Left hindlimb (tissue), 1 donor: ENCODE data around the gene FBXO21.
"Not testable (repeated sequence)": the region's sequence is repeated elsewhere in the genome, so short reads cannot be mapped to it uniquely, and the experiment has no call there.

ENCODE experiments used
- DNase-seq: peaks from one replicate; pipeline ENCODE4 v3.0.0-alpha.2; 2018

Gene FBXO21

DNA sequence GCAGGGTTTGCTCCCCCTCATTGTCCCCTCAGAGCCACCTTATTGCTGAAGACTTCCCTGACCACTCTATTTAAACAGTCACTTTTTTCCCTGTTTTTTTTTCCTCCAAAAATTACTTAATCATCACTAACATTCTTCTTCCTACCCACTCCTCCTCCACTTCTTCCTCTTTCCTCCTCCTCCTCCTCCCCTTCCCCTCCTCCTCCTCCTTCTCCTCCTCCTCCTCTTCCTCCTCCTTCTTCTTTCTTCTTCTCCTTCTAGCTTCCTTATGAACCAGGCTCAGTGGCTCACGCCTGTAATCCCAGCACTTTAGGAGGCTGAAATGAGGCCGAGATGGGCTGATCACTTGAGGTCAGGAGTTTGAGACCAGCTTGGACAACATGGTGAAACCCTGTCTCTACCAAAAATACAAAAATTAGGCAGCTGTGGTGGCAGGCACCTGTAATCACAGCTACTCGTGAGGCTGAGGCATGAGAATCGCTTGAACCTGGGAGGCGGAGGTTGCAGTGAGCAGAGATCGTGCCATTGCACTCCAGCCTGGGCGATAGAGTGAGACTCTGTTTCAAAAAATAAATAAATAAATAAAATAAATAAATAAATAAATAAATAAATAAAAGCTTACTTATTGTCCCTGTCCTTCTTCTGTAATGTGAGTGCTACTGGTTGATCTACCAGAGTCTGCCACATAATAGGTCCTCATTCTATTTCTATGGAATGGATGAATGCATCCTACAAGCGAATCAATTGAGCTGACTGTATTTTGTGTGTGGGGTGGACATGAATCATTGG, 9.9 kb upstream of the FBXO21 start:
- DNase-seq = not testable (repeated sequence)

DNA sequence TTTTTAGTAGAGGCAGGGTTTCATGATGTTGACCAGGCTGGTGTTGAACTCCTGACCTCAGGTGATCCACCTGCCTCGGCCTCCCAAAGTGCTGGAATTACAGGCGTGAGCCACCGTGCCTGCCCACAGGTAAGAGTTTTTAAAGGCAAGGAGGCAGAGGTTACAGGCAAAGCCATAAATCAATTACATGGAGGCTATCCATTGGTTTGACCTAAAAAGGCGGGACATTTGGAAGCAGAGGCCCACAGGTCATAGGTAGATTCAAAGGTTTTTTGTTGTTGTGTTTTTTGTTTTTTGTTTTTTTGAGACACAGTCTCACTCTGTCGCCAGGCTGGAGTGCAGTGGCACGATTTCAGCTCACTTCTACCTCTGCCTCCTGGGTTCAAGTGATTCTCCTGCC, 6.1 kb upstream of the FBXO21 start:
- not testable (repeated sequence) for DNase-seq

DNA sequence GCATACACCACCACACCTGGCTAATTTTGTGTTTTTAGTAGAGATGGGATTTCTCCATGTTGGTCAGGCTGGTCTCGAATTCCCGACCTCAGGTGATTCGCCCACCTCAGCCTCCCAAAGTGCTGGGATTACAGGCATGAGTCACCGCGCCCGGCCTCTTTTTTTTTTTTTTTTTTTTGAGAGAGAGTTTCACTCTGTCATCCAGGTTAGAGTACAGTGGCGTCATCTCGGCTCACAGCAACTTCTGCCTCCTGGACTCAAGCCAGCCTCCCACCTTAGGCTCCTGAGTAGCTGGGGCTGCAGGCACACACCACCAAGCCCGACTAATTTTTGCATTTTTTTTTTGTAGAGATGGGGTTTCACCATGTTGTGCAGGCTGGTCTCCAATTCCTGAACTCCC, 4.8 kb upstream of the FBXO21 start:
- not testable (repeated sequence) for DNase-seq

DNA sequence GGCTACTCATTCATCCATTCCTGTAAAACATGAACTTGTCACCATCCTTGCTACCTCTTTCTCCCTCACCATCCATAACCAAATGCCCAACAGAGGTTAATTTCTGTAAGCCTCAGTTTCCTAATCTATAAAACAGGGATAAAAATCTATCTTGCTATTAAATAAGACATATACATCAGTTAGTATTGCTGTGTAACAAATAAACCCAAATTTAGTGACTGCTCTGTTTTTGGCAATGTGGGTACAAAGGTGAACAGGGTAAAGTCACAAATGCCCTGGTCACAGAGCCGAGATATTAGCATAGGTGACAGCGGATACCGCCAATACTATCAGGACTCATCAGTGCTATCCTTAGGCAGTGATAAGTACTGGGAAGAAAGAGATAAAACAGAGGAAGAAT, 3.6 kb upstream of the FBXO21 start:
- no peak for DNase-seq

DNA sequence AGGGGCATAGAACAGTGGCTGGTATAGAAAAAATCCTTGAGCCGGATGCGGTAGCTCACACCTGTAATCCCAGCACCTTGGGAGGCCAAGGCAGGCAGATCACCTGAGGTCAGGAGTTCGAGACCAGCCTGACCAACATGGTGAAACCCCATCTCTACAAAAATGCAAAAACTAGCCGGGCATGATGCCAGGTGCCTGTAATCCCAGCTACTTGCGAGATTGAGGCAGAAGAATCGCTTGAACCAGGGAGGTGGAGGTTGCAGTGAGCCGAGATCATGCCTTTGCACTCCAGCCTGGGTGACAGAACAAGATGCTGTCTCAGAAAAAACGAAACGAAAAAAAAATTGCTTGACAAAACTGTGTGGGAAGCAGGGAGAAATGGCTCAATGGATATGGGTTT, 2.3 kb upstream of the FBXO21 start:
- not testable (repeated sequence) for DNase-seq

DNA sequence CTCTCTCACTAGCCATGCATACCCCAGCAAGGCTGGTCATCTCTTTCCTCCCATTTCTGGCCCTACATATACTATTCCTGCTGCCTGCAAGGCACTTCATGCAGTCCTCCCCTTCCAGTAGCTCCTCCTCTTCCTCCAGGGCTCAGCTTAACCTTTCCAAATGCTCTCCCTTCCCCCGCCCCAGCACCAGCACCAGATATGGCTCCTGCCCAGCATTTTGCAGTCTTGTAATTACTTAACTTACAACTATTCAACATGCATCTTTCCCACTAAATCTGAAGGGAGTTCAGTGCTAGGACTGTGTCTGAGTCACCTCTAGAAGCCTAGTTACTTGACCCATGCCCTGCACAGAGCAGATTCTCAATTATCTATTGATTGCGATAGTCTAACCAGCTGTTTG, 1.8 kb upstream of the FBXO21 start:
- no peak for DNase-seq

DNA sequence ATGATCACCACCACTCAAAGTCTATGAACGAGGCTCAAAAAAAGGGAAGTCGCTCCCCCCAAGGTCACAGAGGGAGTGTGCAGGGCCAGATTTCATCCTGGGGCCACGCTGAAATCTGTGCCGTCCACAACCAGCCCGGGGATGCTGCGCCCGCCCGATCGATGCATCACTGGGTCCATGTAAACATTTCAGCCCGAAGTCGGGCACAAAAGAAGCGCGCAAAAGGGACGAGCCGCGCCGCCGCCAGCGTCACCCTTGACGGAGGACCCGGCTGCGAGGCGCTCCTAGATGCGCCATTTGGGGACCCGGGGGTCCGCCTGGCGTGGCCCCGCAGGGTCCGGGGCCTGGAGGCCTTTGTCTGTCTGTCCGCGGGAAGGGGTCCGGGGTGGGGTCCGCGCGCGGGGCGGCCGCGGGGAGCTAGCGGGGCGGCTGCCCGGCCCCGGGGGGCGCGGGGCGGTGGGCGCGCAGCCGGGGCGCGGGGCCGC, 503 bp downstream of the FBXO21 start:
- no peak for DNase-seq

DNA sequence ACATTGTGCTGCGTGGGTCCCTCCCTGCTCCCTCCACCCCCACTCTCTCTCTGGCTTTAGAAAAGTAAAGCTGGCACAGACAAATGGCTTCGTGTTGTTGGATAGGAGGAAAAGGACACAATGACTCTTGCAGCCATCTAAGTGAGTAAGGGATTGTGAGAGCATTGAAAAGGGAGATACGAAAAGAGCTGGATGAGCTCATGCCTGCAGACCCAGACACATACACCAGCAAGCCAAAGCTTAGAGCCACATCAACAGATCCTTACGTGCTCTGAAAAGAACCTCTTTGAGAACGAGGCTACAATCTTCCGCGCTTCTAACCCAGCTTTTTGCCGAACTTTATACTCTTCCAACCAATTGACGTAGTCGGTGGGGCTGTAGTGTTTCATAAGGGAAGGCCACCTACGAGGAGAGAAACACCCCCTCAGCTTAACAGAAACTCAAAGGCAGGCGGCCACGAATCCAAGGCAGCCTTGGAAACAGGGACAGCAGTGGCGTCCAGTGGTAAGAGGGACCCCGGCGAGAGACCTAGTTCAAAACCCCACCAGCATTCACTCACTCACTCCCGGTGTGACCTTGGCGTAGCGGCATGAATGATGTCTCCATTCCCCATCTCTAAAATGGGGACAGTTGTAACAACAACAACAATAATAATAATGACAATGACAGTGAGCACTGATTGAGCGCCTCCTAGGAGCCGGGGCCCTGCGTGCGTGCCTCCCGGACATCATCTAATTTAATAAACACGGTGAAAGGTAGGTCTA, 1.1 kb downstream of the FBXO21 start:
- no peak for DNase-seq

DNA sequence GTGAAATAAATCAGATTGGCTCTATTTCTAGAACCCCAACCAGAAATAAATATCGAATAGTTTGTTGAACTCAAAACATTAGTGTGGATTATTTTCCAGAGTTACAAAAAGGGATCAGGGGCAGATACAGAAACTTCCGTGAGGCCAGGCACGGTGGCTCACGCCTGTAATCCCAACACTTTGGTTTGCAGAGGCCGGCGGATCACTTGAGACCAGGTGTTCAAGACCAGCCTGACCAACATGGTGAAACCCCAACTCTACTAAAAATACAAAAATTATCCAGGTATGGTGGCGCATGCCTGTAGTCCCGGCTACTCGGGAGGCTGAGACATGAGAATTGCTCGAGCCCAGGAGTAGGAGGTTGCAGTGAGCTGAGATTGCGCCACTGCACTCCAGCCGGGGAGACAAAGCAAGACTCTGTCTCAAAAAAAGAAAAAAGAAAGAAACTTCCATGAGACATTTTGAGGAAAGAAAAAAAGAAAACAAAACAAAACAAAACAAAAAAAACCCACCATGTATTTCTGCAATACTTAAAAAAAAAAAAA, 2.1 kb downstream of the FBXO21 start:
- DNase-seq = no peak

DNA sequence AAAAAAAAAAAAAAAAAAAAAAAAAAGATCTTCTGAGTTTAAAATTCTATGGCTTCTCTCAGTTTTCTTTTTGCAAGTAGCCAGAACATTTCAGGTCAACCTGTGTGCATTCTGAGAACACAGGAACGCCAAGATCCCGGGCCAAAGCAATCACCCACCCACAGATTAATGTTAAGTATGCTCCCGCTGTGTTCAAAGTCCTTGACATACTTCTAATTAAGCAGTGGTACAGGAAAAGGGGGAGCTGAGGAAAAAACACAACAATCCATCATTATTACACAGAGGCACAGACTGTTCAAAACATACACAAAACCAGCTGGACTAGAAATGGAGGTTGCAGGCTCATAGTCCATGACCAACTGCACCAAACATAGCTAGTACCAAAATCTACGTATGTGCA, 2.8 kb downstream of the FBXO21 start:
- DNase-seq = no peak

DNA sequence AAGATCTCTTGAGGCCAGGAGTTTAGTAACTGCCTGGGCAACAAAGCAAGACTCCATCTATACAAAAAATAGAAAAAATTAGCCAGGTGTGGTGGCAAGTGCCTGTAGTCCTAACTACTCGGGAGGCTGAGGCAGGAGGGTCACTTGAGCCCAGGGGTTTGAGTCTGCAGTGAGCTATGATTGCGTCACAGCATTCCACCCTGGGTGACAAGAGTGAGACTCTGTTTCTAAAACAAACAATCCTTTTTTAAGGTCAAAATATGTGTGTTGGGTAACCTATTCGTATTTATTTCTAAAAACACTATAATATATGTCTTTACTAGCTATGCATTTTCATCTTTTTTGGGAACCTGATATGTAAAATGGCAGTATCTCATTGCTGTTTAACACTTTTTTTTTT, 7.4 kb downstream of the FBXO21 start:
- no peak for DNase-seq

DNA sequence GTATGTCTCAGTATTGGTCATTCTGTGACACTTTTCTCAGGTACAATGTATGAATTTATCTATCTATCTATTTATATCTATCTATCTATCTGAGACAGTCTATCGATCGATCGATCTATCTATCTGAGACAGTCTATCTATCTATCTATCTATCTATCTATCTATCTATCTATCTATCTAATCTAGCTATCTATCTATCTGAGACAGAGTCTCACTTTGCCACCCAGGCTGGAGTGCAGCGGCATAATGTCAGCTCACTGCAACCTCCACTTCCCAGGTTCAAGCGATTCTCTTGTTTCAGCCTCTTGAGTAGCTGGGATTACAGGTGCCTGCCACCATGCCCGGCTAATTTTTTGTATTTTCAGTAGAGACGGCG, 8.8 kb downstream of the FBXO21 start:
- not testable (repeated sequence) for DNase-seq

DNA sequence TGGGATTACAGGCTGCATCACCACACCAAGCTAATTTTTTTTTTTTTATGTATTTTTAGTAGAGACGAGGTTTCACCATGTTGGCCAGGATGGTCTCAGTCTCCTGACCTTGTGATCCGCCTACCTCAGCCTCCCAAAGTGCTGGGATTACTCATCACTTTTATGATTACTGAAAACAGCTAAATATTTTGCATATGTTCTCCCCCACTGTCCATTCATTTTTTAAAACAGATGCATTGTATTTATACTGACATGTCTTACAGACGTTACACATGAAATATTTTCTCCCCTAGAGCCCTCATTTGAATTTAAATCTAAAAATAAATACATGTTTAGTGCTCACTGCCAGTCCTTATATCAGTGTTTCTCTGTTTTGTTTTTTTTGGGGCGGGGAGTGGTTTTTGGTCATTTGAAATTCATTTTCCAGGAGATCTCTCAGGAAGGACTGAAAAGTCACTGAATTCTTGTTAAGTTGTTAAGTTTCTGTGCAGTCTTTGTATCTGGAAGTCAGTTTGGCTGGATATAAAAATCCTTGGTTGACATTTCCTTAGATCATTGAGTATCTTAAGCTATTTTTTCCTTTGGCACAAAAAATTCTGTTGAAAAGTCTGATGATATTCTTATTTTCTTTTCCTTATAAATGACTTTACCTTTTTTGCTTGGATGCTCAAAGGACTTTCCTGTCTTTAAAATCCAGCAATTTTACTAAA, 9.4 kb downstream of the FBXO21 start:
- DNase-seq = no peak

DNA sequence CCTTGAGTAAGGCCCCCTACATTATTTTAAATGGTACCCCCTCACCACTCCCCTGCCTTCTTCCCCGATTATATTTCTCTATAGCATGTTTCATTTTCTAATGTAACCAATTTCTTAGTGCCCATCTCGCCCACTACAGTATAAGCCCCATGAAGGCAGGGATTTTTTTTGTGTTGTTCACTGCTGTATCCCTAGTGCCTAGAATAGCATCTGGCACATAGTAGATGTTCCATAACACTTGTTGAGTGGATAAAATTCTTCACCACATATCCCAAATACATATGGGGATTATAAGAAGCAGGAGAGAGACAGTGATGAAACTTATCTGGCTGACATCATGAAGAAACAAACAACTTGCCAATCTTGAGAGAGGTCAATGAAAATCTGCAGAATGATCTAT, 11.5 kb downstream of the FBXO21 start:
- DNase-seq = no peak

DNA sequence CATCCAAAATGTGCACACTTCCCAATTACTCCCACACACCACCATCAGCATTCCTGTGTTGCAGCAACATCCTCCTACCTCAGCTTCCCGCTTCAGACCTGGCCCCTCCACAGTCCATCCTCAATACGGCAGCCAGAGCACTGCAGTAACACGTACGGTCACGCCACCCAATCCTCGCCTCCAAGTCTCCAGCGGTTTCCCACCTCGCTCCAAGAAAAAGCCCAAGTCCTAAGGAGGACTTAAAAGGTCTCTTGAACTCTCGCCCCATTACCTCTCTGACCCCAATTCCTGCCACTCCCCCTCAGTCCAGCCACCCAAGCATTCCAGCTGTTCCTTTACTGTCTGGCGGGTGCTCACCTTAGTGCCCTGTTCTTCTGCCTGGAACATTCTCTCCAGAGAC, 12.0 kb downstream of the FBXO21 start:
- no peak for DNase-seq

DNA sequence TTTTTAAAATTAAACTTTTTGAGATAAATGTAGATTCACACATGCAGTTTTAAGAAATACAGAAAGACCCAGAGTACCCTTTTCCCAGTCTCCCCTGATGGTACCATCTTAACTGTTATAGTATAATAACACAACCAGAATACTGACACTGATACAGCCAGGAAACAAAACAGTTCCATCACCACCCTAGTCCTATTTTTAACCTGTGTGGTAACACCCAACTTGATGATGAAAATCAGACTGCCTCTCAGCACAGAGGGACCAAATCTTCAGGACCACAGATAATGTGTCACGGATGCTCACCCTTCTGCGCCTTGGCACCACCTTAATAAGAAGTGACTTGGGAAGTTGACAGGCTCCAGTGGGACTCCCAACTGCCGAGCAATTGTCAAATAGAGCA, 18.1 kb downstream of the FBXO21 start:
- DNase-seq = no peak

DNA sequence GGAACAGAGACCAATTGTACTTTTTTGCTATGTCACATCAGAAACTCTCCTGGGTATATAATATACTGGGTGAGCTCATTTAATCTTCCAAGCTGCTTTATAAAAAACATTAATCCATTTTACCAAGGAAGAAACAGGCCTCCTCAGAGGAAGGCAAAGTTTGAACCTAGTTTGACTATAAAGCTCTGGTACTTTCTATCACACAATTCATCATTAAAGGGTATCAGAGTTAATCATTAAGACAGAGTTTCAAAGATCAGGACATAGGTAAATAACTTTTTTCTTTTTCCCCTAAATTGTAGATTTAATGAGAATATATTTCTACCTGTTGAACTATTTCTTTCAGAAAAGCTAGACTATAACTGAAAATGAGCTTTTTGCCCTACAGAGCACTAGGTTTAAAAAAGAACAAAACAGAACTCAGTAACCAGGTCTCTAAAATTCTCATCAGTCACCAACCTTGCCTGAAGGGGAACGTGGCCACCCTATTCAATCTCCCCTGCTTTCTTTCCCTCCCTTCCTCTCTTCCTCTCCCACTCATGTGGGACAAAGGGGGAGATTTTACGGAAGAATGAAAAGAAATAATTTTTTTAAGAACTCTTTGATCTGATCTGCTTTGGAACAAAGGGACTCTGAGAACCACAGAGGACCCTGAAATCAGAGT, 18.6 kb downstream of the FBXO21 start:
- no peak for DNase-seq

DNA sequence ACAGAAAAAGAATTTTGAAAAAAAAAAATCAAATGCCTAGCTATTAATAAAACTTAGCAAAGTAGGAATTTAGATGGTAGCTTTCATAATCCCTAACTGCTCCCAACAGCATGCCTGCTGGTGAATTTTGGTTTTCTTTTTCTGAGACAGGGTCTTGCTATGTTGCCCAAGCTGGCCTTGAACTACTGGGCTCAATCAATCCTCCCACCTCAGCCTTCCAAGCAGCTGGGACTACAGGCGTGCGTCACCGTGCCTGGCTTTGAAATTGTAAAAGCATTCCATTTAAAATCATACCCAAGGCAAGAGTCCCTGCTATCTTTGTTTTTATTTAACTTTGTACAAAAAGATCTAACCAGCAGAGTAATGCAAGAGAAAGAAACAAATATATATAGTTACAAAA, 20.7 kb downstream of the FBXO21 start:
- no peak for DNase-seq

DNA sequence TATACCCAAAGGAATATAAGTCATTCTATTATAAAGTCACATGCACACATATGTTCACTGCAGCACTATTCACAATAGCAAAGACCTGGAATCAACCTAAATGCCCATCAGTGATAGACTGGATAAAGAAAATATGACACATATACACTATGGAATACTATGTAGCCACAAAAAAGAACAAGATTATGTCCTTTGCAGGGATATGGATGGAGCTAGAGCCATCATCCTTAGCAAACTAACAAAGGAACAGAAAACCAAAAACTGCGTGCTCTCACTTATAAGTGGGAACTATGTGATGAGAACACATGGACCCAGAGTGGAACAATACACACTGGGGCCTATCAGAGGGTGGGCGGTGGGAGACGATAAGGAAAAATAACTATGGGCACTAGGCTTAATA, 21.3 kb downstream of the FBXO21 start:
- DNase-seq = no peak

DNA sequence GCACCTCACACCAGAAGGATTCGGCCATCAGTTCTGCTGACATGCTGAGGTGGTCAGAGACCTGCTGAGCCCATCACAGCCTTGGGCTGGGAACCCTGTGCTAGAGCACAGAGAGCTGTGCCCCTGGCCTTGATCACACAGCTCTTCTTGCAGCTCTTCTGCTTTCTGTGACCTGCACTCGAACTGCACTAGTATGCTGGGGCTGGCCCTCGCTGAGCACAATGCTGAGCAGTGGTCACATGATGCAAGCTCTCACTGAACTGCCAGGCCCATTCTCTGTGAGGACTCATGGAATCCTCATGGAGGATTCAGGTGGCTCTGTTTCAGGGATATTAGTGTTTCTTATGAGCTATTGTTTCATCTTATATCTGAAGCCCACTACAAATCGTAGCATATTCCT, 22.5 kb downstream of the FBXO21 start:
- no peak for DNase-seq

DNA sequence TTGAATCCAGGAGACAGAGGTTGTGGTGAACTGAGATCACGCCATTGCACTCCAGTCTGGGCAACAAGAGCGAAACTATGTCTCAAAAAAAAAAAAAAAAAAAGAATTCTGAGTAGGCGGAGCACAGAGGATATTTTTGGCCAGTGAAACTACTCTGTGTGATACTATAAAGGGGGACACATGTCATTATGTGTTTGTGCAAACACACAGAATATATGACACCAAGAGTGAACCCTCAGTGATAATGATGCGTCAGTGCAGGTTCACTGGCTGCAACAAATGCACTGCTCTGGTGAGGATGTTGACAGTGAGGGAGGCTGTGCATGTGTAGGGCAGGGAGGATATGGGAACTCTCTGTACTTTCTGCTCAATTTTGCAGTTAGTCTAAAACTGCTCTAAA, 24.2 kb downstream of the FBXO21 start:
- no peak for DNase-seq

DNA sequence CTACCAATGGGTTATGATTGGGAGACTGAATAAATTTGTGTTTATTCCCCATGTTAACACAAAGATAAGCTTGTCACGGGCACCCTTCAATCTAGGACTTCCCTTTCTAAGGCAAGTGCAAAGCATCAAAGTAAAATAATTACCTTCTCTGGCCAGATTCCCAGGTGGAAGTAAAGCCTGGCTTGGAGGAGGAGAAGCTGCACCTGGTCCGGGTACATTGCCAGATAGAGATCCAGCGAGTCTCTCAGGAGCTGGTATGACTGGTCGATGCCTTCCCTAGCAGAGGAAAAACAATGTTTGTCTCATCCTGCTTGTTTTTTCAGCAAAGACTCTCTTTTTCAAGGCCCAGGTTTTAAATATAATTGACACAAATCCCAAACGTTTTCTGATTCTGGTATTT, 24.9 kb downstream of the FBXO21 start:
- no peak for DNase-seq

DNA sequence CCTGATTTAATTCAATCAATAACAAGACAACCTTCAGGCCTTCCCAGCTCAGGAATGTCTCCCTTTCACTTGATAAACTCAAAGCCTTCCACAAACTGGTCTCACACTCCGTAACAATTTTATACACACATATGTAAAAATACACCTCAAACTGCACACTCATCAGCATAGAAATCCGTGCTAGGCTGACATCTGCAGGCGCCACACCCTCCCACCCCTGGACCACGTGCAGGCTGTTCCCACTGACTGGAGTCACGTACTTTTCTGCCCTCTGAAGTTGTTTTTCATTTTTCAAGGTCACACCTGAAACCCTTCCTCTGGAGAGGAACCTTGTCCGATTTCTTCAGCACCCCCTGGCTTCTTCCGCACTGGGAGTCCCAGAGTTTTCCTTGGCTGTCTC, 27.6 kb downstream of the FBXO21 start:
- no peak for DNase-seq
